Measurements from ENCODE around the gene IL34.
"Not testable (repeated sequence)": the region's sequence is repeated elsewhere in the genome, so short reads cannot be mapped to it uniquely, and the experiment has no call there.

Gene IL34

GRCh38 chr16:70646260-70647241 lies at the start of gene IL34:
TSS of gene IL34 (plus strand) at chr16:70646559. CDS start at chr16:70646948, 389 bp downstream.
- DNase-seq (ENCODE audit: low read depth in 2 of 2), result no peak

- DNase-seq (ENCODE audit: low read depth in 2 of 2), result no peak
These were observed 49.1 kb upstream of the IL34 start for GRCh38 chr16:70597135-70597835.

- DNase-seq (ENCODE audit: low read depth in 2 of 2), result no peak
These were observed 47.3 kb upstream of the IL34 start for GRCh38 chr16:70598937-70599503.

- no peak for DNase-seq (ENCODE audit: low read depth in 2 of 2)
These were observed 45.6 kb upstream of the IL34 start for GRCh38 chr16:70600730-70601129.

- DNase-seq (ENCODE audit: low read depth in 2 of 2), result no peak
These were observed 44.5 kb upstream of the IL34 start for GRCh38 chr16:70601576-70602575.

- DNase-seq (ENCODE audit: low read depth in 2 of 2), result no peak
These were observed 43.5 kb upstream of the IL34 start for GRCh38 chr16:70602831-70603230.

GRCh38 chr16:70604407-70605282 lies 41.7 kb upstream of the IL34 start:
- DNase-seq (ENCODE audit: low read depth in 2 of 2), result no peak

GRCh38 chr16:70605283-70605657 lies 41.1 kb upstream of the IL34 start:
- DNase-seq (ENCODE audit: low read depth in 2 of 2), result no peak

GRCh38 chr16:70608521-70608920 lies 37.8 kb upstream of the IL34 start:
- DNase-seq (ENCODE audit: low read depth in 2 of 2), result no peak

GRCh38 chr16:70610273-70611223 lies 35.8 kb upstream of the IL34 start:
- no peak for DNase-seq (ENCODE audit: low read depth in 2 of 2)

GRCh38 chr16:70611224-70611598 lies 35.1 kb upstream of the IL34 start:
- DNase-seq (ENCODE audit: low read depth in 2 of 2), result no peak

- DNase-seq (ENCODE audit: low read depth in 2 of 2), result no peak
These were observed 34.5 kb upstream of the IL34 start for GRCh38 chr16:70611785-70612303.

GRCh38 chr16:70612931-70613330 lies 33.4 kb upstream of the IL34 start:
- no peak for DNase-seq (ENCODE audit: low read depth in 2 of 2)

- DNase-seq (ENCODE audit: low read depth in 2 of 2), result no peak
These were observed 32.0 kb upstream of the IL34 start for GRCh38 chr16:70614208-70614951.

- DNase-seq (ENCODE audit: low read depth in 2 of 2), result no peak
These were observed 30.4 kb upstream of the IL34 start for GRCh38 chr16:70615945-70616344.

GRCh38 chr16:70621864-70622263 lies 24.5 kb upstream of the IL34 start:
- not testable (repeated sequence) for DNase-seq (ENCODE audit: low read depth in 2 of 2)

GRCh38 chr16:70627696-70628095 lies 18.7 kb upstream of the IL34 start:
- DNase-seq (ENCODE audit: low read depth in 2 of 2), result no peak
